ENCODE measurements around the gene ZNF407. TPM values are rescaled to one million over a fixed set of nuclear protein-coding genes. Genes with fewer than 3 reads are reported as not detected.

Gene ZNF407
- total RNA-seq, 1 donor from 2014 or later, result 14.7 TPM

- no peaks in the 10 kb centered on the region for H3K27me3 Mint-ChIP-seq
- H3K4me1 Mint-ChIP-seq (ENCODE audit: unreplicated experiment), result peaks cover 5% of the 10 kb centered on the region
- TF ChIP-seq, protein P1, sequence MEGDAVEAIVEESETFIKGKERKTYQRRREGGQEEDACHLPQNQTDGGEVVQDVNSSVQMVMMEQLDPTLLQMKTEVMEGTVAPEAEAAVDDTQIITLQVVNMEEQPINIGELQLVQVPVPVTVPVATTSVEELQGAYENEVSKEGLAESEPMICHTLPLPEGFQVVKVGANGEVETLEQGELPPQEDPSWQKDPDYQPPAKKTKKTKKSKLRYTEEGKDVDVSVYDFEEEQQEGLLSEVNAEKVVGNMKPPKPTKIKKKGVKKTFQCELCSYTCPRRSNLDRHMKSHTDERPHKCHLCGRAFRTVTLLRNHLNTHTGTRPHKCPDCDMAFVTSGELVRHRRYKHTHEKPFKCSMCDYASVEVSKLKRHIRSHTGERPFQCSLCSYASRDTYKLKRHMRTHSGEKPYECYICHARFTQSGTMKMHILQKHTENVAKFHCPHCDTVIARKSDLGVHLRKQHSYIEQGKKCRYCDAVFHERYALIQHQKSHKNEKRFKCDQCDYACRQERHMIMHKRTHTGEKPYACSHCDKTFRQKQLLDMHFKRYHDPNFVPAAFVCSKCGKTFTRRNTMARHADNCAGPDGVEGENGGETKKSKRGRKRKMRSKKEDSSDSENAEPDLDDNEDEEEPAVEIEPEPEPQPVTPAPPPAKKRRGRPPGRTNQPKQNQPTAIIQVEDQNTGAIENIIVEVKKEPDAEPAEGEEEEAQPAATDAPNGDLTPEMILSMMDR (conservative IDR thresholded peaks at IDR 0.05), result peak; percentile 10
- H3K9me3 Mint-ChIP-seq, result peaks cover 3% of the 10 kb centered on the region
- no peak for DNase-seq (ENCODE audit: extremely low spot score, unreplicated experiment)
- H3K4me3 Mint-ChIP-seq, result no peak overlapping the region
- H3K36me3 Mint-ChIP-seq, result no peaks in the 10 kb centered on the region
- H3K27ac Mint-ChIP-seq, result no peak overlapping the region
Observed at GRCh38 chr18:74739926-74740325, 142.3 kb downstream of the ZNF407 start.

DNA sequence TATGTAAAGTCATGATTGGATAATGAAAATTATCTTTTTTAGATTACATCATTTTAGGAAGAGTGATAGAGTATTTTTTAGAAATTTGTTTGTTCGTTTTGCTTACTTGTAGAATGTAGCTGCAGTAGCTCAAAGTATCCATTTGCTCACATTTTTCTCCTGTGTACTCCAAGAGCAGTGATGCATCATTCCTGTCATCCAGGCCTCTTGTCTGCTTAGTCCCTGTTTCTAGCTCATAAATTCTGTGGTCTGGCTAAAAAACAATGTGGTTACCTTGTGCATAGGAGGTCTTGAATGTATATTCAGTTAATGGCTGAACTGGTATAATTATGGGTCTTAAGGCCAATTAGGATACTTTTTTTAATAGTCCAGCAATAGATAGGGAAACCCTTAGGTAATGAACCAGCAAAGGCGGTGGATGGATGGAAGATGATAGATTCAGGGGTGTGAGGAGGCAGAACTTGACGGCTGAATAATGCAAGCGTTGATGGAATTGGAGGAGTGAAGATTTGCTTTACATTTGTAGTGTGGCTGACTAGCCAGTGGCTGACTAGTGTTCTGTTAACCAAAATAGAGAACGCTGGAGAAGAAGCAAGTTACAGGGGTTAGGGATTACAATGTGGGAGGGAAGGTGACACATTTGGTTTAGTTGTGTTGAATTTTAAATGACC, 145.0 kb downstream of the ZNF407 start:
- Mint-ChIP-seq H3K4me3 (no peak overlapping the region), H3K27me3 (no peaks in the 10 kb centered on the region), H3K36me3 (no peaks in the 10 kb centered on the region), H3K9me3 (peaks cover 3% of the 10 kb centered on the region), H3K4me1 (ENCODE audit: unreplicated experiment) (peaks cover 9% of the 10 kb centered on the region), H3K27ac (peak overlapping the region; percentile 19)
- no peak for DNase-seq (ENCODE audit: extremely low spot score, unreplicated experiment)
- TF ChIP-seq, protein P1 (conservative IDR thresholded peaks at IDR 0.05), result no peak

DNA sequence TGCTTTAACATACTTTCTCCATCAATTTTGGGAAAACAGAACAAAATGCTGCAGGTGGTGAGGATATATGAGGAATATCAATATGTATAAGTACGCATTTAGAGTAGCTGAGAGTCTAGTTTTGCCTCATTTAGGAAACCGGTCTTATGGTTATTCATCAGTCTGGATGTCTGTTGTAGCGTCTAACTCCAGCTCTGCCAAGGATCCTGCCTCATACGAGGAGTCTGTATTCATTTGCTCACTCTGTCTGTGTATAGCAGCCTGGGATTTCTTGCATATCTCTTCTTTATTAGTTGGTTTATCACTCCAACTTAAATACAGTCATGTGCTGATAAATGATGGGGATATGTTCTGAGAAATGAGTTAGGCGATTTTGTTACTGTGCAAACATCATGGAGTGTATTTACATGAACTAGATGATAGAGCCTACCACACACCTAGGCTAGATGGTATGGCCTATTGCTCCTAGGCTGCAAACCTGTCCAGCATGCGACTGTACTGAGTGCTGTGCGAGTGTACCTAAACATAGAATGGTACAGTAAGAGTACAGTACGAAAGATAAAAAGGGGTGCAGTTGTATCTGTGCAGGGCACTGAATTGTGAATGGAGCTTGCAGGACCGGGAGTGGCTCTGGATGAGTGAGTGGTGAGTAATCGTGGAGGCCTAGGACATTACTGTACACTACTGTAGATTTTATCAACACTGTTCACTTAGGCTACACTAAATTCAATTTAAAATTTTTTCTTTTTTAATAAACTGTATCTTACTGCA, 148.1 kb downstream of the ZNF407 start:
- no peak overlapping the region for H3K4me3 Mint-ChIP-seq
- H3K27me3 Mint-ChIP-seq, result no peaks in the 10 kb centered on the region
- no peak for DNase-seq (ENCODE audit: extremely low spot score, unreplicated experiment)
- H3K4me1 Mint-ChIP-seq (ENCODE audit: unreplicated experiment), result peaks cover 9% of the 10 kb centered on the region
- peaks cover 3% of the 10 kb centered on the region for H3K9me3 Mint-ChIP-seq
- peak overlapping the region; percentile 64 for H3K27ac Mint-ChIP-seq
- no peaks in the 10 kb centered on the region for H3K36me3 Mint-ChIP-seq
- TF ChIP-seq, protein P1 (conservative IDR thresholded peaks at IDR 0.05), result no peak

GRCh38 chr18:74748809-74749208, 151.1 kb downstream of the ZNF407 start:
- H3K36me3 Mint-ChIP-seq, result peaks cover 5% of the 10 kb centered on the region
- H3K27me3 Mint-ChIP-seq, result no peaks in the 10 kb centered on the region
- H3K27ac Mint-ChIP-seq, result peak overlapping the region; percentile 16
- no peak overlapping the region for H3K4me3 Mint-ChIP-seq
- no peaks in the 10 kb centered on the region for H3K9me3 Mint-ChIP-seq
- no peak for DNase-seq (ENCODE audit: extremely low spot score, unreplicated experiment)
- H3K4me1 Mint-ChIP-seq (ENCODE audit: unreplicated experiment), result peaks cover 3% of the 10 kb centered on the region
- TF ChIP-seq, protein P1 (conservative IDR thresholded peaks at IDR 0.05), result no peak

DNA sequence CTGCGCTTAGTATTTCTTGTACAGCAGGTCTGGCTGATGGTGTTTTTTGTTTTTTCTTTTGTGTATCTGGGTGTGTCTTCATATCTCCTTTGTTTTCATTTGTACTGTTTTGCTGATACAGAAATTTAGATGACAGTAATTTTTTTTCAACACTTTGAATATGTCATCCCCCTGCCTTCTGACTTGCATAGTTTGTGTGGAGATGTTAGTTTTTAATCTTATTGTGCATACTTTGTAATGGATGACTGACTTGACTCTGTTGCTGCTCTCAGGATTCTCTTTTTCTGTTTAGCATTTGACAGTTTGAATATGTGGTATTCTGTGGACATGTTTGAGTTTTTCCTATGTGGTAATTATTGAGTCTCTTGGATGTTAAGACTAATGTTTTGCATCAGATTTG, 161.3 kb downstream of the ZNF407 start:
- TF ChIP-seq, protein P1 (conservative IDR thresholded peaks at IDR 0.05), result no peak
- no peak overlapping the region for H3K4me3 Mint-ChIP-seq
- DNase-seq (ENCODE audit: extremely low spot score, unreplicated experiment), result no peak
- H3K27me3 Mint-ChIP-seq, result no peaks in the 10 kb centered on the region
- no peaks in the 10 kb centered on the region for H3K4me1 Mint-ChIP-seq (ENCODE audit: unreplicated experiment)
- H3K36me3 Mint-ChIP-seq, result peaks cover 5% of the 10 kb centered on the region
- peaks cover 5% of the 10 kb centered on the region for H3K9me3 Mint-ChIP-seq
- peak overlapping the region; percentile 83 for H3K27ac Mint-ChIP-seq

All from type B pancreatic cell (in vitro differentiated cells).